ENCODE data around the gene PPM1A.
A peak's percentile ranks its signal among the peaks of the same experiment; 100 is the strongest.

Gene PPM1A

GRCh38 chr14:60332046-60332399 lies 83.0 kb downstream of the PPM1A start:
- Histone ChIP-seq H3K9ac (ENCODE audit: low read depth, low read length) (no peak overlapping the region), H2AFZ (ENCODE audit: low read depth, low read length) (no peak overlapping the region), H3K4me2 (ENCODE audit: insufficient read depth, low read length) (peak overlapping the region; percentile 41; the same call in 1 of the 2 replicates), H3K4me3 (ENCODE audit: low read depth in 1 of 2, low read length in 2 of 2) (no peak overlapping the region), H3K27me3 (ENCODE audit: insufficient read depth, low read length, poor library complexity) (no peaks in the 10 kb centered on the region), H3K27ac (ENCODE audit: low read length) (no peak overlapping the region), H3K9me3 (ENCODE audit: insufficient read depth, low read length, severe bottlenecking) (no peaks in the 10 kb centered on the region), H4K20me1 (ENCODE audit: insufficient read depth, low read length) (no peaks in the 10 kb centered on the region), H3K36me3 (ENCODE audit: insufficient read depth, low read length) (no peaks in the 10 kb centered on the region), H3K79me2 (ENCODE audit: insufficient read depth, low read length) (no peaks in the 10 kb centered on the region), H3K4me1 (ENCODE audit: insufficient read depth, low read length) (peaks cover 24% of the 10 kb centered on the region)
- ATAC-seq (ENCODE audit: insufficient read depth, low read depth) (no peak; the same call in 2 of the 3 replicates), DNase-seq (no peak)
- TF ChIP-seq EZH2 (IDR thresholded peaks at IDR 0.05; ENCODE audit: borderline replicate concordance, low read depth, low read length, severe bottlenecking): no peak
- no peak for TF ChIP-seq CTCF (IDR thresholded peaks at IDR 0.05; ENCODE audit: borderline replicate concordance, extremely low read depth, low read length, poor library complexity, severe bottlenecking)

GRCh38 chr14:60332869-60333268 lies 83.8 kb downstream of the PPM1A start:
- Histone ChIP-seq H3K27me3 (ENCODE audit: insufficient read depth, low read length, poor library complexity) (no peaks in the 10 kb centered on the region), H3K9me3 (ENCODE audit: insufficient read depth, low read length, severe bottlenecking) (no peaks in the 10 kb centered on the region), H3K9ac (ENCODE audit: low read depth, low read length) (no peak overlapping the region), H3K4me2 (ENCODE audit: insufficient read depth, low read length) (peak overlapping the region; percentile 41), H3K27ac (ENCODE audit: low read length) (no peak overlapping the region), H3K4me1 (ENCODE audit: insufficient read depth, low read length) (peaks cover 24% of the 10 kb centered on the region), H4K20me1 (ENCODE audit: insufficient read depth, low read length) (no peaks in the 10 kb centered on the region), H2AFZ (ENCODE audit: low read depth, low read length) (0 out of 2 replicates have a peak overlapping the region, but pooled peaks have one; percentile 8), H3K79me2 (ENCODE audit: insufficient read depth, low read length) (no peaks in the 10 kb centered on the region), H3K4me3 (ENCODE audit: low read depth in 1 of 2, low read length in 2 of 2) (no peak overlapping the region), H3K36me3 (ENCODE audit: insufficient read depth, low read length) (no peaks in the 10 kb centered on the region)
- TF ChIP-seq EZH2 (IDR thresholded peaks at IDR 0.05; ENCODE audit: borderline replicate concordance, low read depth, low read length, severe bottlenecking) (no peak), CTCF (IDR thresholded peaks at IDR 0.05; ENCODE audit: borderline replicate concordance, extremely low read depth, low read length, poor library complexity, severe bottlenecking) (no peak)
- ATAC-seq (ENCODE audit: insufficient read depth, low read depth) (peak; percentile 54), DNase-seq (peak; percentile 12)

- Histone ChIP-seq H3K27me3 (ENCODE audit: insufficient read depth, low read length, poor library complexity) (no peaks in the 10 kb centered on the region), H3K79me2 (ENCODE audit: insufficient read depth, low read length) (no peaks in the 10 kb centered on the region), H3K27ac (ENCODE audit: low read length) (no peak overlapping the region), H3K36me3 (ENCODE audit: insufficient read depth, low read length) (no peaks in the 10 kb centered on the region), H3K9me3 (ENCODE audit: insufficient read depth, low read length, severe bottlenecking) (no peaks in the 10 kb centered on the region), H4K20me1 (ENCODE audit: insufficient read depth, low read length) (no peaks in the 10 kb centered on the region), H3K4me1 (ENCODE audit: insufficient read depth, low read length) (no peaks in the 10 kb centered on the region), H3K4me3 (ENCODE audit: low read depth in 1 of 2, low read length in 2 of 2) (no peak overlapping the region), H2AFZ (ENCODE audit: low read depth, low read length) (no peak overlapping the region), H3K4me2 (ENCODE audit: insufficient read depth, low read length) (no peak overlapping the region), H3K9ac (ENCODE audit: low read depth, low read length) (no peak overlapping the region)
- no peak for DNase-seq
- ATAC-seq (ENCODE audit: insufficient read depth, low read depth): no peak
- TF ChIP-seq CTCF (IDR thresholded peaks at IDR 0.05; ENCODE audit: borderline replicate concordance, extremely low read depth, low read length, poor library complexity, severe bottlenecking) (no peak), EZH2 (IDR thresholded peaks at IDR 0.05; ENCODE audit: borderline replicate concordance, low read depth, low read length, severe bottlenecking) (no peak)
These were observed 90.5 kb downstream of the PPM1A start for GRCh38 chr14:60339571-60339970.

Data from DND-41 (cell line).